Activated naive CD4-positive, alpha-beta T cell treated with Interleukin-2 at 50 U/mL for 16 hours (primary cell): ENCODE measurements around the gene CD300LB.
"Not testable (repeated sequence)": the region's sequence is repeated elsewhere in the genome, so short reads cannot be mapped to it uniquely, and the experiment has no call there.

ENCODE experiments used
- DNase-seq: peaks from one replicate; pipeline ENCODE4 v3.0.0-alpha.2; 2020

The CD300LB gene

DNA sequence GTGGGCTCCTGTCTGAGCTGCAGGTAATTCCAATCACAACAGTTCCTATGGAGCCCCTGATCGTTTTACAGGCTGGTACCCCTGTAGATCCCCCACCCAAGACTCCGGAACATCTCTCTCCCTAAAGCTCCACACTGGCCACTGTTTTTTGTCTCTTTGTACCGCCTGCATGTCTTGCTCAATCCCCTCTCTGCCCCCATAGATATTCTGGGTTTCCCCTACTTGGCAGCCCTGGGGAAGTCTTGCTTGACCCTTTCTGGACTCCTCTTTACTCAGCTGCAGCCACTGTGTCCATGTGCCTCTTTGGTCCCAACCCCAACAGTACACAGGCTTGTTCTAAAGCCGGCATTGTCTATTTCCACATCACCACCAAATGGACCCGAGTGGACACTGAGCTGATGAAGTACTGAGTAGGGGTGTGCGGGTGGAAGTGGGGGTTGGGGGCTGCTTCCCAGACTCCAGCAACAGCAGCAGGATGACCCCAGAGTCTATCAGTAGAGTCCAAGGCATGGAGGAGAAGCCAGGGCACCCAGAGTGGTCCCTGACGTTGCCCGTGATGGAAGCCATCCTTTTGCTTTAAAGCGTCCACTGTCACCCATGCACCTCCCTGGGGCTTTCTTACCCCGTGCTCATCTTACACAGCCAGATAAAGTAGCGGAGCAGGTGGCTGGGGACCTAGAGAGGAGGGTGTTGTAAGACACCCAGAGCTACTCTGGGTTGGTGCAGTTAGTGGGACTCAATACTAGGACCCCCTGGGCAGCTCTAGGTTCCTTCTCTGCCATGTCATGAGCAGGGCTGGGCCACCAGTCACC is 6.4 kb downstream of the CD300LB start:
- no peak for DNase-seq

DNA sequence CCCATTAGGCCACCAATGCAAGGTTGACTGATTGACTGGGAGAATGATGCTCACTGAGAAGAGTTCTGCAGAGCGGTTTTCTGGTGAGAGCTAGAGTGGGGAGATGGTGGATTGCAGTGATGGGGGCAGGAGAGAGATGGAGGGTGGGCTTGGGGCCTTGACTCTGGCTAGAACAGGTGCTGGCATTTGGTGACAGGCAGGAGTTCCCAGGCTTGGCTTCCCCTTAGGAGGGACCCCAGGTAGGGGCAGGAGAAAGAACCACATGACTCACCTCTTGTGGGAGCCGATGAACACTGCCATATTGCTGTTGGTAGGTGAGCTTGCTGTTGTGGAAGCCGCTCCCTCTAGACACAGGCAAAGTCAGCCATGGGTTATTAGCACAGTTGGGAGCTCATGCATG is 8.0 kb downstream of the CD300LB start:
- no peak for DNase-seq

DNA sequence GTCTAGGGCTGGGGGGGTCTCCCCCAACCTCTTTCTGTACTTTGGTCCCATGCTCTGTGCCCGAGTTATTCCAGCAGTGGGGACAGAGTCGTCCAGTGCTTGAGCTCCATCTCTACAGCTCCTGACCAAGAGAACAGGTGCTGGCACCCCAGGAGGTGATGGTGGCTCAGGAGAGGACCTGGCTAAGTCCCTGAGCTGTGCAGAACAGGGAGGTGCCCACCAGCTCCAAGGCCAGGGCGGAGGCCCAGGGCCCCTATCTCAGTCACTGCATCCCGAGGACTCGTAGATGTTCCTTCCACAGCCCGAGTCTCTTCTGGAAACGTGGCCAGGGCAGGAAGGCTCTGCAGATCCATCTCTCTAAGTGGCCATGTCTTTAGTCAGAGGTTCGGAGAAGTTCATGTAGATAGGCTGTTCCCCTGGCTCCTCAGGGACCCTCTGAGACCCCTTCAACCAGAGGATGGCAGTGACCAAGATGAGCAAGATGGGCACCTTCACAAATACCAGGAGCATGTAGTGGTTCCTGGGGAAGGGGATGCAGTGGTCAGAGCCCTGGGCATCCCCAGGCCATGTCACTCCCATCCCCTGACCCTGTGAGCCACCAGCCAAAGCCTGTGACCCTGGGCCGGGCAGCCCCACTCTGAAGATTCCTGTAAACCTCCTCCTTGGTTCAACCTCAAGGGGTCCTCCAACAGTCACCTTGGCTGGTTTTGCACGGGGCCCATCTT is 8.7 kb downstream of the CD300LB start:
- no peak for DNase-seq

DNA sequence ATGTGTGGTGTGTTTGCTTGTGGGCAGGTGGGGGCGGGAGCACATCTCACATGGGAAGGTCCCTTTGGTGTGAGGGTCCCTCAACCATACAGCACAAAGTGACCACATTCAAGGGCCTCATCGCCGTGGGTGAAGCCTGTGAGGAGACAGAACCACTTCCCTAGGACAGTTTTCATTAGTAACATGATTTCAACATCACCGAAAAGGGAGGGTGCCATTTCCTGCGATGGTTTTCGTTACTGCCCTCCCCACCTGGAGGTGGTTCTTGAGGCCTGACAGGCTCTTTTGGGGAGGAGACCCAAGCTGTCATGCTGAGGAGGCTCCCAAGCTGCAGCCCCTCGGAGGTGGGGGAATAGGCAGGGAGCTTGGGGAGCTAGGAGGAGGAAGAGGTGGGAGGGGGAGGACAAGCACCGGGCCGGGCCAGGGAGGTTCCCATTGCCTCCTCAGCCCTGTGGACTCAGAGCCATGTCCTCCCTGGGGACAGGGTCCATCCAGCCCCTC is 9.5 kb downstream of the CD300LB start:
- DNase-seq, result no peak

DNA sequence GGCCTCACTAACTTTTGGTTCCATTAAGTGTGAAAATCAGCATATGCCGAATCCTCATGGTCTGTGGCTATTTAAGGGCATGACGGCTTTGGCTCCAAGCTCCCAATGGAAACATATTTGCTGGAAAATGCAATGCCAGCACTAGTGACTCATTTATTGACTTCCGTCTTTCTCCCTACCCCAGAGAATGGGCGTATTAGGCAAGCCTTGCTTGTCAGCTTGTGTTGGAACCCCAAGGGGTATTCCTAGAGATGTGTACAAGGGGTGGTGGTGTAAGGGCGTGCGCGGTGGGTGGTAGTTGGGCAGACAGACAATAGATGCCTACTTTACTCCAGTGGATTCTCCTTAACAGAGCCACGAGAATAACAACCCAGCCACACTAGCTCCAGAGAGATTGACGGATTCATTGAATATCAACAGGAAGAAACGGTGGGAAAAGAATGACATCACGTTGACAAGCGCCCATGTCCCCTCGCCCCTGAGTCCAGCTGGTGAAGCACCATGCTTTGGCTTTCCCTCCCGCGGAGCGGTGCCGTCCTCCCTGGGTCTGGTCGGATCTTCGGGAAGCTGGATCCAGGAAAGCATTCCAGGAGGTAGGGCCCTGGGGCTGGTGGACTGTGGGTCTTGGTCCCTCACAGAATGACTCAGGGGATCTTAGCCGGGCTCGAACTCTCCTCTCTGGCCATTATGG is 10.3 kb downstream of the CD300LB start:
- DNase-seq, result no peak

DNA sequence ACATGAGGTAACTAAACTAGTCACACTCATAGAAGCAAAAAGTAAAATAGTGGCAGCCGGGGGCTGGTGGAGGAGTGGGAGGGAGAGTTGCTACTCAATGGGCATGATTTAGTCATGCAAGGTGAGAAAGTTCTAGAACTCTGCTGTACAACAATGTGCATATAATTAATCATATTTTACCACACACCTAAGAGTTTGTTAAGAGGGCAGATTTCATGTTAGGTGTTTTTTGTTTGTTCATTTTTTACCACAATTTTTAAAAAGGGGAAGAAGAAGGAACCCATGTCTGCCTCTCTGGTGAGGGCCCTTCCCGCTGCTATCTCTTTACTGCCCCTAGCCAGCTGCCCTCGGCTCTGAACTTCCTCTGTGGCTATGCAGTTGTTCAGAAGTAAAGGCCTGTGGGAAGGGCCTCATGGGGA is 11.2 kb downstream of the CD300LB start:
- peak; percentile 31 for DNase-seq

DNA sequence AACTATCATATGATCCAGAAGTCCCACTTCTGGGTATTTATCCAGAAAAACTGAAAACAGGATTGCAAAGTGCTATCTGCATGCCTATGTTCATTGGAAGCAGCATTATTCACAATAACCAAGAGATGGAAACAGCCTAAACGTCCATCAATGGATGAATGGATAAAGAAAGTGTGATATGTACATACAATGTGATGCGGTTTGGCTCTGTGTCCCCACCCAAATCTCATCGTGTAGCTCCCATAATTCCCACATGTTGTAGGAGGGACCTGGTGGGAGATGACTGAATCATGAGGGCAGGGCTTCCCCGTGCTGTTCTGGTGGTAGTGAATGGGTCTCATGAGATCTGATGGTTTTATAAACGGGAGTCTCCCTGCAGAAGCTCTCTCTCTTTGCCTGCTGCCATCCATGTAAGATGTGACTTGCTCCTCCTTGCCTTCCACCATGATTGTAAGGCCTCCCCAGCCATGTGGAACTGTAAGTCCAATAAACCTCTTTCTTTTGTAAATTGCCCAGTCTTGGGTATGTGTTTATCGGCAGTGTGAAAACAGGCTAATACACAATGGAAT is 12.8 kb downstream of the CD300LB start:
- DNase-seq, result not testable (repeated sequence)

DNA sequence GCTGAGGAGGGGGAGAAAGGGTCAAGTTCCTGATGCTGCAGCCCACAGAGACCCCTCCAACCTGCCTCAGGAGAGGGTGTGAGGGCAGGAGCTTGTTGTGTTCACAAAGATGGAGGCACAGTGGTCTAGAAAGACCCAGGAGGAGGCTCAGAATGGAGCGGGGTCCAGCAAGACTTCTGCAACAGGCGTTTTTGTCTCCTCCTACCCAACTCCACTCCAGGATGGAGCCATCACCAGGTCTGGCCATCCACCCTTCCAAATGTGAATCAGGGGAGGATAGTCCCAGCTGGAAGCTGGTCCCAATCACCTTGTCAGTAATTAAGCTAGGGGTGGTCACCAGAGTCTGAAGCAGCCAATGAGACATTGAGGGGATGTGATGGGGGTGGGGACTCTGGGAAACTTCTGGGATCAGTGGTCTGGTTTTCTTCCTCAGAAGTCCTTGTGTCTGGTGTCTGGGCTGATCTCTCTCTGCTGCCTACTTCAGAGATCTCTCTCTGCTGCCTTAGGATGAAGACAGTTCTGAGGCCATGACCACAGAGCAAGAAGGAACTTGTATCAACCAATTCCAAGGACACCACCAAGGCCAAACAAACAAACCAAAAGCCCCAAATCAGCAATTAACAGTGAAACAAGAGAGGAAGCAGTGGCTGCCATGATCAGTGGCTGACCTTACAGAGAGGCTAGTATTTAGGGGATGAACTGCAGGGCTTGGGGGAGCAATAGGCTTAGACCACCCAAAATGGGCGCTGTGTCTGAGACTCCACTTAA is 14.5 kb downstream of the CD300LB start:
- no peak for DNase-seq

DNA sequence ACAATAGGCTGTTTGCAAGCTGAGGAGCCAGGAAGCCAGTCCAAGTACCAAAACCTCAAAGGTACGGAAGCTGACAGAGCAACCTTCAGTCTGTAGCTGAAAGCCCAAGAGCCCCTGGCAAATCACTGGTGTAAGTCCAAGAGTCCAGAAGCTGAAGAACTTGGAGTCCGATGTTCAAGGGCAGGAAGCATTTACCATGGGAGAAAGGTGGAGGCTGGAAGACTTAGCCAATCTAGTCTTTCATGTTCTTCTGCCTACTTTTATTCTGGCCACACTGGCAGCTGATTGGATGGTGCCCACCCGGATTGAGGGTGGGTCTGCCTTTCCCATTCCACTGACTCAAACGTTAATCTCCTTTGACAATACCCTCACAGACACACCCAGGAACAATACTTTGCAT is 15.3 kb downstream of the CD300LB start:
- DNase-seq, result no peak

DNA sequence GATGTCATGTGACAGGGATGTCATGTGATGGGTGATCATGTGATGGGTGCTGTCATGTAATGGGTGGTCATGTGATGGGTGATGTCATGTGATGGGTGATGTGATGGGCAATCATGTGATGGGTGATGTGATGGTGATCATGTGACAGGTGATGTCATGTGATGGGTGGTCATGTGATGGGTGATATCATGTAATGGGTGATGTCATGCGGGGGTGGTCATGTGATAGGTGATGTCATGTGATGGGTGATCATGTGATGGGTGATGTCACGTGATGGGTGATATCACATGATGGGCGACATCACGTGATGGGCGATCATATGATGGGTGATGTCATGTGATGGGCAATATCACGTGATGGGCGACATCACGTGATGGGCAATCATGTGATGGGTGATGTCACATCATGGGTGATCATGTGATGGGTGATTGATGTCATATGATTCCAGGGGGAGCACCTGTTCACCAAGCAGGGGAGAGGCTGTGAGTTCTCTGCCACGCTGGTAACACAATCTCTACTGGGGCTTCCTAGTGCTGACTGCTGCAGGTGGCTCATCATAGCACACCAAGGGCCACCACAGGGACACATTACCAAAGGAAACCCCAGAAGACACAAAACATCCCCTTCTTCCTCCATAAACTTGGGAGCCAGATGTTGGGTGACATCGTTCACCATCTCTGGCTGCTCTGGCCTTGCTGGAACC is 16.5 kb downstream of the CD300LB start:
- peak; percentile 14 for DNase-seq

DNA sequence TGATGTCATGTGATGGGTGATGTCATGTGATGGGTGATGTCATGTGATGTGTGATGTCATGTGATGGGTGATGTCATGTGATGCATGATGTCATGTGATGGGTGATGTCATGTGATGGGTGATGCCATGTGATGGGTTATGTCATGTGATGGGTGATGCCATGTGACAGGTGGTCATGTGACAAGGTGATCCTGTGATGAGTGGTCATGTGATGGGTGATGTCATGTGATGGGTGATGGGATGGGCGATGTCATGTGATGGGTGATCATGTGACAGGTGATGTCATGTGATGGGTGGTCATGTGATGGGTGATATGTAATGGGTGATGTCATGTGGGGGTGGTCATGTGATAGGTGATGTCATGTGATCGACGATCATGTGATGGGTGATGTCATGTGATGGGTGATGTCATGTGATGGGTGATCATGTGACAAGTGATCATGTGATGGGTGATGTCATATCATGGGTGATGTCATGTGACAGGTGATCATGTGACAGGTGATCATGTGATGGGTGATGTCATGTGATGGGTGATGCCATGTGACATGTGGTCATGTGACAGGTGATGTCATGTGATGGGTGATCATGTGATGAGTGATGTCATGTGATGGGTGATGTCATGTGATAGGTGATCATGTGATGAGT is 17.2 kb downstream of the CD300LB start:
- peak; percentile 39 for DNase-seq

DNA sequence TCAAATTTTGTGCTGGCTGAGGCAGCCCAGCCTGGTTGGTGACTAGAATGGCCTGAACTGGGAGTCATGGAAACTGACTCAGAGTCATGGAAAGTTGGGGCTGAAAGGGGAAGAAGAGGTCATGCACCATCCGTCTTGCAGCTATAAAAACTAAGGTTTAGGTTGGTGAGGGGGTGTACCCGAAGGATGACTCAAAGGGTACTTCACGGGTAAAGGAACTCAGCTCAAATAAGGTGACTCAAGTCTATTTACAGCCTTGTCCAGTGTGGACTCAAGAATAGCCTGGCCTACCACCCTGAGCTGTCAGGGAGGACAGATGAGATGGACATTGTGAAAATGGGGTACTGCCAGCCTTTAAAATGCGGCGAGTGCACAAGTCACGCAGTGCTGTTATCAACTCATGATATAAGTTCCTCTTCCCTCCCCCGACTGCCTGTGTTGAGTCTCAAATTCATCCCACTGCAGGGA is 18.6 kb downstream of the CD300LB start:
- peak; percentile 22 for DNase-seq

DNA sequence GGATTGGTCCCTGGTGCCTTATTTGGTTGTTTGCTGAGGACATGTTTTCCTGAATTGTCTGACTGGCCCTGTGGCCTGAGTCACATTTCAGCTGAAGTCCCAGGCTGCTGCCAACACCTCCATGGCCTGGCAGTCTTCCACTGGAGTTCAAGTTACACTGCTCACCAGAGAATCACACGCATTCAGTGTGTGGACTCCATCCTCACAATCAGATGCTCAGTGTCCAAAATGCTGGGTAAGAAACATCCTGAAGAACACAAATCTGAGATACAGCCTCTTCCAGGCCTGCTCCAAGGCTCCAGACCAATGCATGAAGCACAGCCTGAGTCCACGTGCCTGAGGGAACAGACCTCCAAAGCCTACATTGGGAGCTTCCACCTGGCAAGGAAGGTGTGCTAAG is 19.2 kb downstream of the CD300LB start:
- no peak for DNase-seq

DNA sequence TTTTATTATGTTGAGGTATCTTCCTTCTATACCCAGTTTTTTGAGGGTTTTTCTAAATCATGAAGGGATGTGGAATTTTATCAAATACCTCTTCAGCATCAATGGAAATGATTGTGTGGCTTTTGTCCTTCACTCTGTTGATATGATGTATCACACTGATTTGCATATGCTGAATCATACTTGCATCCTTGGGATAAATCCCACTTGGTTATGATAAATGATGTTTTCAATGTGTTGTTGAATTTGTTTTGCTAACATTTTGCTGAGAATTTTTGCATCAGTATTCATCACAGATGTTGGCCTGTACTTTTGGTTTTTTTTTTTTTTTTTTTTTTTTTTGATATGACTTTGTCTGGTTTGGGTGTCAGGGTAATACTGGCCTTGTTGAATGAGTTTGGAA is 23.1 kb downstream of the CD300LB start:
- DNase-seq, result no peak

DNA sequence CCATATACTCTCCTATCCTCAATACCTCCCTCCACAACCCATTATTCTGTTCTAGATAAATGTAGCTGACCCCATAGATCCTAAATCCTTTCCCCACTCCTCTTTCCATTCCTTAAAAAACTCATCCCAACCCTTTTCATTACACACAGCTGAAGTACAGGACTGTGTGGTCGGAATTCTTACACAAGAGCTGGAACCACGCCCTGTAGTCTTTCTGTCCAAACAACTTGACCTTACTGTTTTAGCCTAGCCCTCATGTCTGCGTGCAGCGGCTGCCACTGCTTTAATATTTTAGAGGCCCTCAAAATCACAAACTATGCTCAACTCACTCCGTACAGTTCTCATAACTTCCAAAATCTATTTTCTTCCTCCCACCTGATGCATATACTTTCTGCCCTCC is 27.3 kb downstream of the CD300LB start:
- not testable (repeated sequence) for DNase-seq

DNA sequence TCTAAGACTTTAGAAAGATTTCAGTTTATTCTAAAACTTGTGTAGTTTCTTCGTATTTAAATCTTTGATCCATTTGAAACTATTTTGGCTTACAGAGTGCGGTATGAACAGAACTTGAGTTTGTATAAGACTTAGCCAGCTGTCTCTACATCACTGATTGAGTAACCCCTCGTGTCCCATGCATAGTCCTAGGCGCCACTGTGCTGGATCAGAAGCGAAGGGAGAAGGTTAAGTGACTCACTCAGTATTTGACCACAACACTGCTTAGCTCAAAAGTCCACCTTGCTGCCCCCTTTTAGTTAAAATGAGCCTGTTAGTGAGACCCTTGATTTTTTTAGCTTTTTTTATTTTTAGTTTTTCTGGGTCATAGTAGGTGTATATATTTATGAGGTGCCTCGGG is 28.4 kb downstream of the CD300LB start:
- no peak for DNase-seq

DNA sequence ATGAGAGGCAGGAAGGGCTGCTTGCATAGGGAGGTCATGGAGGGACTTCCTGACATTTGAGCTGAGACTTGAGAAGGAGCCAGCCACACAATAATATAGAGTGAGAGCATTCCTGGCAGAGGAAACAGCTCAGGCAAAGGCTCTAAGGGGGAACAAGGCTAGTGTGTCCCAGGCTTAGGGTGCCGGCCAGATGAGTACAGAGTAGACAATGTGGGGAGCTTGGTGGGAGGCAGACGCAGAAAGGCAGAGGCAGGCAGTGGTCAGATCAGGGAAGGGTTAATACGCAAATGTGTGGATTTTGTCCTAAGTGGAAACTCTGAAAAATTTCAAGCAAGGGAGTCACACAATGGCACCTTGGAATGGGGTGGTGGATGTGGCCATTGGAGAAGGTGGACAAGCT is 31.3 kb downstream of the CD300LB start:
- DNase-seq, result no peak

DNA sequence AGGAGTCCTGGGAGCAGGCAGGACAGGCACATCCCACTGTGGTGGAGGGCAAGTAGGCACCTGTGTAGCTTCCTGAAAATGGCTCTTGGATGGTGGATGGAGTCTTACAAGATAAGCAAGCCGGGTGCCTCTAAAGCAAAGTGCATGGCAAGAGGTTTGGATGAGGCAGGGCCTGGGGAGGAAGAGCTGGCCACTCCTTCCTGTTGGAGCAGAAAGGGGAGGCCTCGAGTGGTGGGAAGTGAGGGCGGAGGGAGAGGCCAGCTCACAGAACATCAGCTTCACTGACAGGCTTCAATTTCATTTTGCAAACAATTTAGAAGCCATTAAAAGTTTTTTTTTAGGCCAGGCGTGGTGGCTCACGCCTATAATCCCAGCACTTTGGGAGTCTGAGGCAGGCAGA is 33.8 kb downstream of the CD300LB start:
- DNase-seq, result no peak

DNA sequence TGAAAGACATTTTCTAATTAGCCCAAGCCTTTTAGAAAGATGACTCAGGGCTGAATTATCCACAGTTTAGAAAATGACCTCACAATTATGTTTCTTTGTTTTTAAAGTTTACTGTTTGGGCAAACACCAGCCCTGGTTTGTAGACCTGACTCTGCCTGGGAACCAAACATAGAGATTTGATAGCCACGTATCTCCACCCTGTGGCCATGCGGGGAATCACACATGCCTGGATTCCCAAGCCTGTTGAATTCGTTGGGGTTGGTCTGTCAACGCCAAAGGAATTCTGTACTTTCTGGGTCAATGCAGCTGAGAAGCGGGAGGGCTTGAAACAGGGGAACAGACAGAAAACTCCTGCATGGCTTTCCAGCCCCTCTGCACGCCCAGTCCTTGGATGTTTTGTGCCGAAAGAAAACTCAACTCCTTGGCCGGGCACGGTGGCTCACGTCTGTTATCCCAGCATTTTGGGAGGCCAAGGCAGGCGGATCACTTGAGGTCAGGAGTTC is 37.9 kb downstream of the CD300LB start:
- DNase-seq, result peak; percentile 72

DNA sequence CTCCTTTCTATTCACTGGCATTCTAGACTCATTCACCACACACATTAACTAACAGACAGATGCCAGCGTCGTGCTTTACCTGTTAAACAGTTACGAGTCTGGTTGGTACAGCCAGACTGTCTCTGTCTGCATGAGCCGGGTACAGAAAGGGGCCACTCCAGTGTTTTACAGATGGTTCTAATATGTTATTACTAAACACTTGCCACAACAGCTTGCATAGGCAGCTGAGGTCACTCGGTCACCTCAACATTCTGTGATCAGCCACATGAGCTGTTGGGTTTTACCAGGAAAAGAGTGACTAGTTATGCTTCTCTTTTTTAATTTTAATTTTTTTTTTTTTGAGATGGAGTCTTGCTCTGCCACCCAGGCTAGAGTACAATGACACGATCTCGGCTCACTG is 39.6 kb downstream of the CD300LB start:
- no peak for DNase-seq

DNA sequence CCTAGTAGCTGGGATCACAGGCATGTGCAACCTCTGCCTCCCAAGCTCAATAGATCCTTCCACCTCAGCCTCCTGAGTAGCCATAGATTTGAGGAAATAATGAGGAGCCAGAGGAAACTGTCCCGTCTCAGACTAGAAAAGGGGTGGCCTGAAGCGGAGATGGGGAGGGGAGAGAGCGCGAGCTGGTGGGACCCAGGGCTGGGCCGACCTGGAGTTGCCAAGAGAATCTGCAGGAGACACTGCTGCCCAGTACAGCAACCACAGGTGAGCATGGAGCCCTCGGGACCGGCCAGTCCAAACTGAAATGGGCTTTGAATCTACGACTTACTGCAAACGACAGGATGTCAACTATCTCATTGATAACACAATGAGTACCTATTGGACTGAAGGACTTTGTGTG is 40.6 kb downstream of the CD300LB start:
- no peak for DNase-seq
